Gastroesophageal sphincter (tissue), 4 donors: Measurements from ENCODE around the gene GRK4. TPM values are rescaled to one million over a fixed set of nuclear protein-coding genes. Genes with fewer than 3 reads are reported as not detected.

Experiments
- ATAC-seq: fragments of 150-250 bp; one replicate; pipeline ENCODE4 v1.9.1; 2016; ENCODE audit warnings: mild to moderate bottlenecking, moderate library complexity
- H3K27ac ChIP-seq, 4 donors: fragments of 200-600 bp; sonication (generic) in 3 of 4; 1 replicate in 3 of 4; 2 replicates in 1 of 4; pipeline ENCODE4 v1.5.1; 2016 to 2019
- H3K27me3 ChIP-seq: fragments of 200-600 bp; sonication (generic); one replicate; pipeline ENCODE4 v1.5.1; 2019
- H3K36me3 ChIP-seq, 2 donors: fragments of 200-600 bp; sonication (generic); one replicate each; pipeline ENCODE4 v1.5.1; 2019; ENCODE audit warnings: control low read depth in 1 of 2
- H3K4me1 ChIP-seq, 3 donors: fragments of 200-600 bp; sonication (generic); 1 replicate in 2 of 3; 2 replicates in 1 of 3; pipeline ENCODE4 v1.5.1; 2016 to 2019; ENCODE audit warnings: control low read depth in 2 of 3
- H3K4me3 ChIP-seq, 2 donors: fragments of 200-600 bp; sonication (generic); one replicate each; pipeline ENCODE4 v1.5.1; 2019; ENCODE audit warnings: mild to moderate bottlenecking in 1 of 2, moderate library complexity in 1 of 2
- H3K9me3 ChIP-seq, 3 donors: fragments of 200-600 bp; sonication (generic); one replicate each; pipeline ENCODE4 v1.5.1; 2017 to 2019; ENCODE audit warnings: control low read depth in 2 of 3
- CTCF ChIP-seq, 4 experiments: fragments of 200-600 bp in 2 of 4; fragments of 450-650 bp in 2 of 4; sonication (generic) in 1 of 4; IDR thresholded peaks; one replicate each; pipeline ENCODE4 v1.5.1; 2017 to 2019; ENCODE audit warnings: antibody characterized with exemption in 4 of 4, mild to moderate bottlenecking in 2 of 4, moderate library complexity in 2 of 4
- EP300 ChIP-seq: sonication (generic); formaldehyde crosslinking; IDR thresholded peaks from one replicate; pipeline ENCODE4 v1.6.1; 2017; ENCODE audit warnings: antibody characterized with exemption, mild to moderate bottlenecking
- POLR2A ChIP-seq, 2 donors: fragments of 450-650 bp; IDR thresholded peaks; one replicate each; pipeline ENCODE4 v1.6.1; 2017; ENCODE audit warnings: antibody characterized with exemption in 2 of 2, mild to moderate bottlenecking in 2 of 2, moderate library complexity in 1 of 2
- POLR2AphosphoS5 ChIP-seq: sonication (generic); formaldehyde crosslinking; IDR thresholded peaks from one replicate; pipeline ENCODE4 v1.6.1; 2017; ENCODE audit warnings: antibody characterized with exemption
- whole genome bisulfite sequencing, 2 donors: methylation state at CpG; one replicate each; pipeline ENCODE4 v1.1.5; 2018; ENCODE audit warnings: low coverage in 1 of 2; 5-methylcytosine and 5-hydroxymethylcytosine counted together
- total RNA-seq, 4 donors: library from RNA; depleted of rRNA; stranded (reverse); fragments of >200 nt; gene quantifications; one replicate each; pipeline ENCODE4 v1.1.0, GENCODE V29; 2016

Gene GRK4
- total RNA-seq, 4 donors from 2014 or later = 4.2 to 9.5 (median 6.2) TPM

- H3K27me3 ChIP-seq = no peaks in the 10 kb centered on the region
- no peaks in the 10 kb centered on the region for H3K36me3 ChIP-seq
- H3K4me3 ChIP-seq = no peak overlapping the region
- no peak overlapping the region for H3K27ac ChIP-seq
- TF ChIP-seq CTCF (IDR thresholded peaks at IDR 0.05) (no peak), POLR2A (IDR thresholded peaks at IDR 0.05) (no peak), EP300 (no peak), POLR2AphosphoS5 (no peak)
- 79 to 87% methylated on average over 3 to 6 of the region's 6 CpGs for WGBS, 2 donors
- no peak for ATAC-seq
- H3K4me1 ChIP-seq = peaks cover 0 to 21% (median 0%) of the 10 kb centered on the region in 3 donors
- no peaks in the 10 kb centered on the region for H3K9me3 ChIP-seq
Observed at GRCh38 chr4:3035674-3036073, 72.3 kb downstream of the GRK4 start.

GRCh38 chr4:3036131-3036952 lies 73.0 kb downstream of the GRK4 start:
- Histone ChIP-seq H3K36me3 (no peaks in the 10 kb centered on the region), H3K4me1 (peaks cover 0 to 27% (median 3%) of the 10 kb centered on the region in 3 donors), H3K9me3 (no peaks in the 10 kb centered on the region), H3K4me3 (no peak overlapping the region), H3K27ac (no peak overlapping the region), H3K27me3 (peaks cover 4% of the 10 kb centered on the region)
- ATAC-seq = no peak
- no peak for TF ChIP-seq POLR2AphosphoS5
- no peak for TF ChIP-seq POLR2A (IDR thresholded peaks at IDR 0.05)
- TF ChIP-seq EP300 = no peak
- TF ChIP-seq CTCF (IDR thresholded peaks at IDR 0.05) = no peak
- 78% methylated on average over 6 of the region's 21 CpGs; no CpG with 5 or more reads in 1 of the 2 donors for WGBS, 2 donors

DNA sequence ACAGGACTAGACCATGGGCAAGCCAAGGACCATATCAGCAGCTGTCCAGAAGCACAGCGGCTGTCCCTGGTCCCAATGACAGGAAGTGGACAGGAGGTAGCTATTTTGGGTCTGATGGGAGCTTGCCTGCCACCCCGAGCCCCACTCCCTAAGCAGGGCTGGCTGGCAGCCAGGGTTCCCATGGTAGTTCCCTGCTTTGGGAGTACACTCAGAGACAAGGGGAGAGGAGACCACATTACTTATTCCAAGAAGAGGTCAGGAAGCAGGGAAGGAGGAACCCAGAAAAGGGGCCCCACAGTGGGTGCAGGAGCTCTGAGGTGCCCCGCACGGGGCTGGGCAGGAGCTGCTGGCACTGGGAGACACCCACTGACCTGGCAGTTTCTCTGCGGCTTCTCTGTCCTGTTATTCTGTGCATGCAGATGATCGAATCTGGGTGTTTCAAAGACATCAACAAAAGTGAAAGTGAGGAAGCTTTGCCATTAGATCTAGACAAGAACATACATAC lies 74.6 kb downstream of the GRK4 start:
- WGBS, 2 donors = 10 to 25% methylated on average over 2 to 6 of the region's 6 CpGs
- Histone ChIP-seq H3K27me3 (peaks cover 13% of the 10 kb centered on the region), H3K4me1 (peaks cover 0 to 40% (median 5%) of the 10 kb centered on the region in 3 donors), H3K27ac (no peak overlapping the region), H3K36me3 (no peaks in the 10 kb centered on the region), H3K9me3 (no peaks in the 10 kb centered on the region), H3K4me3 (peak overlapping the region; percentile 10 to 35)
- no peak for ATAC-seq
- TF ChIP-seq CTCF (IDR thresholded peaks at IDR 0.05) = no peak
- TF ChIP-seq POLR2A (IDR thresholded peaks at IDR 0.05) = no peak
- no peak for TF ChIP-seq POLR2AphosphoS5
- TF ChIP-seq EP300 = no peak

DNA sequence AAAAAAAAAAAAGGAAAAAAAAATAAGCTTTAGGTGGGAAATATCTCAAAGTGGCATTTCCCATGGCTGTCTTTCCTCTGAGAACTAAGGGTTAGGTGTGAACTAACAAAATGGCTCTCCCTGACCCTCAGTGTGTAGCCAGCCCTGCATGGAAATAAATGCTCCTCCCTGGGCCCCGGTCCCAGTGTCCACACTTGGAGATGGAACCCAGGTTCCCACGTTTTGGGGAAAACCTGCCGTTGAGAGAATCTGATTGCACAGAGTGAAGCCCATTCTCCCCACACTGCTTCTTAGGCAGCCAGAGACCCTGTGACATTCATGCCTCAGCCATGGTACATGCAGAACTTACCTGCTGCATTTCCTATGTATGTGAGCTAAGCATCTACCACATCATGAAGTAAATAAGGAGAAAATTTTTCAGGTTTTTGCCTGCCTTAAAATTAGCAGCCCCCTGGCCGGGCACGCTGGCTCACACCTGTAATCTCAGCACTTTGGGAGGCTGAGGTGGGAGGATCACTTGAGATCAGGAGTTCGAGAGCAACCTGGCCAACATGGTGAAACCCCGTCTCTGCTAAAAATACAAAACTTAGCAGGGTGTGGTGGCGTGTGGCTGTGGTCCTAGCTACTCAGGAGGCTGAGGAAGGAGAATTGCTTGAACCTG lies 76.5 kb downstream of the GRK4 start:
- Histone ChIP-seq H3K4me1 (peaks cover 0 to 40% (median 5%) of the 10 kb centered on the region in 3 donors), H3K4me3 (no peak overlapping the region), H3K27me3 (peaks cover 13% of the 10 kb centered on the region), H3K9me3 (no peaks in the 10 kb centered on the region), H3K36me3 (no peaks in the 10 kb centered on the region), H3K27ac (no peak overlapping the region)
- no peak for TF ChIP-seq EP300
- no peak for TF ChIP-seq CTCF (IDR thresholded peaks at IDR 0.05)
- TF ChIP-seq POLR2A (IDR thresholded peaks at IDR 0.05) = no peak
- no peak for TF ChIP-seq POLR2AphosphoS5
- no peak for ATAC-seq
- 71 to 90% methylated on average over 4 to 5 of the region's 8 CpGs for WGBS, 2 donors
